AG10803 (cell line): ENCODE data around the gene C1orf74.

Experiments
- DNase-seq: peaks from one replicate; pipeline ENCODE4 v3.0.0; 2010; ENCODE audit warnings: low read depth
- H3K4me3 ChIP-seq: 2 replicates; pipeline ENCODE4 v1.5.1; 2011; ENCODE audit warnings: mild to moderate bottlenecking, low read length, control low read depth
- TF ChIP-seq, protein P1 (sequence below): conservative IDR thresholded peaks from 2 replicates; pipeline ENCODE4 v1.5.1; 2011; ENCODE audit warnings: mild to moderate bottlenecking, low read length, control low read depth, inconsistent platforms

C1orf74 gene

DNA sequence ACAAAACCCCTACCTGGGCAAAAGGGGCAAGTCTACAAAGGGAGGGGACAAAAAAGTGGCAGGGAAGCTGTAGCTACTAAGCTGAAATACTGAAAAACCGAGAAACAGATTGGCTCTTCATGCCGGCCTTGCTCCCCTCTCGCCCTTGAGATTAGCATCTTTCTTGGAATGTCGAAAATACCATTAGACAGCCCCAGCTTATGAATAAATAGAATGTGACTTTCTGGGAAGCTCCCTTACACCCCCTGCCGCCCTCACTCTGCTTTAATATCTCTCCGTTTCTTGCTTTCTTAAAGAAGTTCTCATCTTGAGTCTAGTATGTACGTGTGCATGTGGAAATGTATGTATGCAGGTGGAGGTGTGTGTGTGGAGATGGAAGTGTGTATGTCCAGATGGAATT lies 14.4 kb downstream of the C1orf74 start:
- no peak for DNase-seq
- H3K4me3 ChIP-seq: no peak overlapping the region
- TF ChIP-seq, protein P1, sequence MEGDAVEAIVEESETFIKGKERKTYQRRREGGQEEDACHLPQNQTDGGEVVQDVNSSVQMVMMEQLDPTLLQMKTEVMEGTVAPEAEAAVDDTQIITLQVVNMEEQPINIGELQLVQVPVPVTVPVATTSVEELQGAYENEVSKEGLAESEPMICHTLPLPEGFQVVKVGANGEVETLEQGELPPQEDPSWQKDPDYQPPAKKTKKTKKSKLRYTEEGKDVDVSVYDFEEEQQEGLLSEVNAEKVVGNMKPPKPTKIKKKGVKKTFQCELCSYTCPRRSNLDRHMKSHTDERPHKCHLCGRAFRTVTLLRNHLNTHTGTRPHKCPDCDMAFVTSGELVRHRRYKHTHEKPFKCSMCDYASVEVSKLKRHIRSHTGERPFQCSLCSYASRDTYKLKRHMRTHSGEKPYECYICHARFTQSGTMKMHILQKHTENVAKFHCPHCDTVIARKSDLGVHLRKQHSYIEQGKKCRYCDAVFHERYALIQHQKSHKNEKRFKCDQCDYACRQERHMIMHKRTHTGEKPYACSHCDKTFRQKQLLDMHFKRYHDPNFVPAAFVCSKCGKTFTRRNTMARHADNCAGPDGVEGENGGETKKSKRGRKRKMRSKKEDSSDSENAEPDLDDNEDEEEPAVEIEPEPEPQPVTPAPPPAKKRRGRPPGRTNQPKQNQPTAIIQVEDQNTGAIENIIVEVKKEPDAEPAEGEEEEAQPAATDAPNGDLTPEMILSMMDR: no peak

DNA sequence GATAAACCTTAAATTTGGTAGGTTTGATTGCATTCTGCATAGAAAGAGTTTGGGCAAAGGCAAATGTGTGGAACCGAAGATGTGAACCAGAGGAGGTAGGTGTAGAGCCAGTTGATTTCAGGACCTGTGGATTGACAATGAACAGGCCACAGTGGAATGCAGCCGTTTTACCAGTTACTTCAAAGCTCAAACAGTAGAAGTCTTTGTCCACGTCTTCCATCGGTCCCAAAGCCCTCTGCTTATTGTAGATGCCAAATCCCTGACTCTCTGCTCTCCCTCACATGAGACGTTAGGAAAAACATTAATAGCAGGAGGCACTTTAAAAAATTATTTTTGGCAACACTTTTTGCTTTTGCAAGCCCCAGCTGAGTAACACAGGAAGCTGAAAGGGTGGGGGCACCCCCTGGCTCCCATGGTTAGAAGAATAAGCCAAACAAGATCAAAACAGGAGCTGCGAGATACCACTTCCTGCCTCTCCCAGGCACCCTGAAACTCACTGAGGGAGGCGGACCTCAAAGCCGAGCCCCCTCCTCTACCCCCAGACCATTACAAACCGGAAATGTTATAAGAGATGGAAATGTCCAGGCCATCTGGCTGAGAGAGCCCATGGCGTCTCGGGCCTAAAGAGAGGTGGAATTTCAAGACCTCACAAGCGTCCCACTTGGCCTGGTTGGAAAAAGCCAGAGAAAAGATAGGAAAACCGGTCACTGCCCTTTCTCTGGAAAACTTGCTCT lies 15.0 kb downstream of the C1orf74 start:
- peak; percentile 88 for DNase-seq
- TF ChIP-seq, protein P1: no peak
- H3K4me3 ChIP-seq: no peak overlapping the region

DNA sequence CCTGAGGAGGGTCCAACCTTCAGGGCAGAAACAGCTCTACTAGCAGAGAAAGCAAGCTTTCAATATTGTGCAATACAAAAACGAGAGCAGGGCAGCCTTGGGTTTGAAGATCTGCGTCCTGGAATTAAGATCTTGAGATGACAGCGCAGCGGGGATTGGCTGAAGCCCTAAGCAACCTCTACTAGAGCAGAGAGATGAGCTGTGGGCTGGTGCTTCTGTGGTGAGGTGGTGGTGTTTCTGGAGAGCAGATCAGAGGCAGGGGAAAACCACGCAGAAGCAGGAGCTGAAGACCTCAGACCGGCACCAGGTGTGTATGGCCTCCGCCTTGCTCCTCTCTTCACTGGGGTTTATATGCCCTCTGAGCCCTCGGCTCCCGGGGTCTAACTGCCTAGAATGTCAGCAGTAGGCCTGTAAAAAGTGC lies 16.0 kb downstream of the C1orf74 start:
- DNase-seq: no peak
- TF ChIP-seq, protein P1: no peak
- H3K4me3 ChIP-seq: no peak overlapping the region

DNA sequence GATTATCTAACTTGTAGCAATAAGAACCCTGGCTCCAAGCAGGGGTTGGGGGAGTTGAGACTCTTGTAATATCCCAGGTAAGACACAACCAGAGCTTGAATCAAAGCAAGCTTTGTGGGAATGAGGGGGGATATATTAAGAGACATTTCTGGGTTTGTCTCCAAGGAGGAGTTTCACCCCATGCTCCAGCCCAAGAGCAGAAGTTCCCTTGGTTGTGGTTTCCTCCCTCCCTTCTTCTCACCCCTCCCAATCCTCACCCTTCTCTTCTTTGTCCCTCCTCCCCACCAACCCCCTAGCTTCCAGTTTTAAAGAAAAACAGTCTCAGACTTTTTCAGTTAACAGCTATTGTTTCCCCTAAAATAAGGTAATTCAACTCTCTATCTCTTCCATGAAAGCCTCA lies 16.7 kb downstream of the C1orf74 start:
- TF ChIP-seq, protein P1: no peak
- DNase-seq: no peak
- no peak overlapping the region for H3K4me3 ChIP-seq

DNA sequence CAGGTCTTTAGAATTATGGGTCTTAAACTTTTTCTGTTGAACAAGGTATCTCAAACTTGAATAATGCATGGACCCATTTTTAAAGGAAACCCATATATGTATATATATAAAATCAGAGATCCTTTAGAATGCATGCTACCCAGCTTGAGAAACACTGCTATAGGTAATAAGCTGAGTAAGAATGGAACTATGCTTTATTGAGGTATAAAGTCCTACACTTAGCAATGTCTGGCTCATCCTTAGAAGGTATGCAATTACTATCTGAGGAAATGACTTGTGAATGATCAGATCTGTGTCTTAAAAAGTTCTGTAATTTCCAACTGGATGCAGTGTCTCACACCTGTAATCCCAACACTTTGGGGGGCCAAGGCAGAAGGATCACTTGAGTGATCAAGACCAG lies 17.3 kb downstream of the C1orf74 start:
- no peak for DNase-seq
- TF ChIP-seq, protein P1: no peak
- no peak overlapping the region for H3K4me3 ChIP-seq

DNA sequence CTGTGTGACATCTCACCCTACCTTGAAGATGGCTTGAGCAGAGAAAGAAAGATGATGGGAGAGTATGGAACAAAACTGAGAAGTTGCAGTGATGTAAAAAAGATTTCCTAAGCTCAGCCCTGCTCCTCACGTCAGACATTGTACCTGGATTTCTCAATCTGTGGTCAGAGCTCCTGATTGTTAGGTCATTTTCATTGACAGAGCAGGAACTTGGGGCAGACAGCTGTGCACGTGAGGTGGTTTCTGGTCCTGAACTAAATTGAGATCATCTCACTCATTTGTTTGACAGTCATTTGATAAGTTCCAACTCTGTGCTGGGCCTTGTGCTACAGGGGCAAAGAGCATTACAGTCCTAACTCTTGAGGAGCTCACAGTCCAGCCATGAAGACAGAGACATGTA lies 18.3 kb downstream of the C1orf74 start:
- no peak for DNase-seq
- H3K4me3 ChIP-seq: no peak overlapping the region
- TF ChIP-seq, protein P1: no peak

DNA sequence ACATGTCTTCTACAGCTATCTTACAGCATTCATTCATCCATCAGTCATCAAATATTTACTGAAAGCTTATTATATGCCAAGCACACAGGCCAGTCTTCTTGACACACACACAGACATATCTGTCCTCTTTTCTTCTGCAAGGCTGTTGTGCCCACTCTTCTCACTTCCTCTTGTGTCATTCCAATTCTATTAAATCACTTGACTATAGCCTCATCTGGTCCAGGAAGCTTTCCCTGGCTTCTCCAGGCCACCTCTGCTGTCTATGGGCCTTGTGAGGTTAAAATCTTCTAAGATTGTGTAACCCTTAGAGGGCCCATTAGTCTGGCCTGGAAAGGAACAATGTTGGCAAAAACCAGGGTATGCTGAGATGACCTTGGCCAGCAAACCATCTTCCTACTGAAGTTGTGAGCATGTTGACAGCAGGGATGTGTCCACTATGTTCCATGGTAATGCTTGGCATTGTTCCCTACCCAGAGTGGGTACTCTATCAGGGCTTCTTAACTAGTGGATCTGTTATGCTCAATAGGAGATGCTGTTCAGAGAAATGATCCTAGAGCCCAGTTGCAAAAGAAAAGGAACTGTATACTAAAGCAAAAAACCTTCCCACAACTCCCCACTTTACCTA lies 23.2 kb downstream of the C1orf74 start:
- TF ChIP-seq, protein P1: no peak

More for the DNA sequence above, 23.2 kb downstream of the C1orf74 start:
- DNase-seq: peak; percentile 48
- H3K4me3 ChIP-seq: no peak overlapping the region
